ENCODE data around the gene APLP2.

- no peak for TF ChIP-seq CTCF (IDR thresholded peaks at IDR 0.05; ENCODE audit: low read depth, low read length, missing input control)
- TF ChIP-seq RAD21 (IDR thresholded peaks at IDR 0.05): no peak
- no peak for TF ChIP-seq EGR1 (IDR thresholded peaks at IDR 0.05; ENCODE audit: low read depth in 2 of 2)
- TF ChIP-seq YY1 (IDR thresholded peaks at IDR 0.05): no peak
- TF ChIP-seq JUND (IDR thresholded peaks at IDR 0.05): no peak
- TF ChIP-seq, protein P1, sequence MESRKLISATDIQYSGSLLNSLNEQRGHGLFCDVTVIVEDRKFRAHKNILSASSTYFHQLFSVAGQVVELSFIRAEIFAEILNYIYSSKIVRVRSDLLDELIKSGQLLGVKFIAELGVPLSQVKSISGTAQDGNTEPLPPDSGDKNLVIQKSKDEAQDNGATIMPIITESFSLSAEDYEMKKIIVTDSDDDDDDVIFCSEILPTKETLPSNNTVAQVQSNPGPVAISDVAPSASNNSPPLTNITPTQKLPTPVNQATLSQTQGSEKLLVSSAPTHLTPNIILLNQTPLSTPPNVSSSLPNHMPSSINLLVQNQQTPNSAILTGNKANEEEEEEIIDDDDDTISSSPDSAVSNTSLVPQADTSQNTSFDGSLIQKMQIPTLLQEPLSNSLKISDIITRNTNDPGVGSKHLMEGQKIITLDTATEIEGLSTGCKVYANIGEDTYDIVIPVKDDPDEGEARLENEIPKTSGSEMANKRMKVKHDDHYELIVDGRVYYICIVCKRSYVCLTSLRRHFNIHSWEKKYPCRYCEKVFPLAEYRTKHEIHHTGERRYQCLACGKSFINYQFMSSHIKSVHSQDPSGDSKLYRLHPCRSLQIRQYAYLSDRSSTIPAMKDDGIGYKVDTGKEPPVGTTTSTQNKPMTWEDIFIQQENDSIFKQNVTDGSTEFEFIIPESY (IDR thresholded peaks at IDR 0.05): no peak
- TF ChIP-seq REST (IDR thresholded peaks at IDR 0.05): no peak
- TF ChIP-seq TAF1 (conservative IDR thresholded peaks at IDR 0.05): no peak
- TF ChIP-seq HNF4G (IDR thresholded peaks at IDR 0.05): no peak
Measured at GRCh38 chr11:130051082-130051481, 18.6 kb upstream of the APLP2 start.
